NCI-H128 (cell line): ENCODE results near the gene SZT2.
"Not testable (repeated sequence)": the region's sequence is repeated elsewhere in the genome, so short reads cannot be mapped to it uniquely, and the experiment has no call there.

Source experiments
- DNase-seq: peaks from one replicate; lab custom pipeline; 2025; ENCODE audit not compliant: unreplicated experiment; lab: John Stamatoyannopoulos, UW

Gene SZT2

DNA sequence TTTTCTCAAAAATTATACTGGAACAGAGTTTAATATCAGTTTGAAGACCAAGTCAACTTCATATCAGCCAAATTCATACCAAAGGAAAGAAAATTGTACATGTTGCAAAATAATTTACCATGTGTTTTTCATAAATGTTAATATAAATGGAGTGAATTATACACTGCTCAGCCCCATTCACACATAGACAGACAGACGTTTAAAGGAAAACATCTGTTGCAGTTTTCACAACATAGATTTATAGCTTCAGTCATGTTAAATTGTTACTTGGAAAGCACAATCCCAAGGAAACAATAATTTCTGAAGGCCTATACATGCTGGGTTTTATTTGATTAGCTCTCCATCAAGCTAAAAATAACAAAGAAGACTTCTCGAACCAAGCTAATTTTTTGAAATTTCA, 91.8 kb downstream of the SZT2 start:
- DNase-seq: no peak

DNA sequence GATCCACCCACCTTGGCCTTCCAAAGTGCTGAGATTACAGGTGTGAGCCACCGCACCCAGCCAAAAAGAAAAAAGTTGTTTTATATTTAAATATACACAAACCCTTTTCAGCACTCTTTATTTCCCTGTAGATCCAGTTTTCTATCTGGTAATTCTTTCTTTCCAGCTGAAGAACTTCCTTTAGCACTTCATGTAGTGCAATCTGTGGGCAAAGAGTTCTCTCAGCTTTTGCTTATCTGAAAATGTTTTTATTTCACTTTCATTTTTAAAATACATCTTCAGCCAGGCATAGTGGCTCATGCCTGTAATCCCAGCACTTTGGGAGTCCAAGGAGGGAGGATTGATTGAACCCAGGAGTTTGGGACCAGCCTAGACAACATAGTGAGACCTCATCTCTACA, 92.5 kb downstream of the SZT2 start:
- DNase-seq: no peak

DNA sequence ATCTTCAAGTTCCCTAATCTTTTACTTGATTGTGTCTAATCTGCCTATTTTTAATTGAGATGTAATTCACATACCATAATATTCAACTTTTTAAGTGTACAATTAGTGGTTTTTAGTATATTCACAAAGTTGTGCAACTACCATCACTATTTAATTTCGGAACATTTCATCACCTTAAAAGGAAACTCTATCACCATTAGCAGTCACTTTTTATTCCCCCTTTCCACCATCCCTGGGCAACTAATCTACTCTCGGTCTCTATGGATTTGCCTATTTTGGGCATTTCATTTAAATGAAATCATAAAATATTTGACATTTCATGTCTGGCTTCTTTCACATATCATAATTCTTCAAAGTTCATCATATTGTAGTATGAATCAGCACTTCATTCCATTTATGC, 94.7 kb downstream of the SZT2 start:
- DNase-seq: no peak

DNA sequence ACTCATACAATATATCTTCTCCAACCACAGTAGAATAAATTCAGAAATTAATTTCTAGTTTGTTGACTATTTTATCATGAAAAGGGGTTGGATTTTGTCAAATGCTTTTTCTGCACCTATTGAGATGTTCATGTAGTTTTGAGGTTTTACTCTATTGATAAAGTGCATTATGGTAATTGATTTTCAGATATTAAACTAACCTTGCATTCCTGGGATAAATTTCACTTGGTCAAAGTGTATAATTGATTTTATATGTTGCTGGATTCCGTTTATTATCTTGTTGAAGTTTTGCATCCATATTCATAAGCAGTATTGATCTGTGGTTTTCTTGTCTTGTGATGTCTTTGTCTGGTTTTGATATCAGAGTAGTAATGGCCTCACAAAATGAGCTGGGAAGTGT, 98.5 kb downstream of the SZT2 start:
- no peak for DNase-seq

DNA sequence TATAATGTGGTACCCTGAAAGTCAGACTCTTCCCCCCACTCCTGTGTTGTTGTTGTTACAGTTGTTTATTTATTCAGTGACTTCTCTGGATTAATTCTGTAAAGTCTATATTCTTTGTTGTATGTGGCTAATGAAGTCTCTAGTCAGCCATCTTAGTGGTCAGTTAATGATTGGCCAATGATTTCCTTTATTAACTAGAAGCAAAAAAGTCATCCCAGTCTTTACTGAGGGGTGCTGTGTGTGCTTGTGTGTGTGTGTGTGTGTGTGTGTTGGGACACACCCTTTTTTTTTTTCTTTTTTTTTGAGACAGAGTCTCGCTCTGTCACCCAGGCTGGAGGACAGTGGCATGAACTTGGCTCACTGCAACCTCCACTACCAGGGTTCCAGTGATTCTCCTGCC, 101.4 kb downstream of the SZT2 start:
- DNase-seq: no peak

DNA sequence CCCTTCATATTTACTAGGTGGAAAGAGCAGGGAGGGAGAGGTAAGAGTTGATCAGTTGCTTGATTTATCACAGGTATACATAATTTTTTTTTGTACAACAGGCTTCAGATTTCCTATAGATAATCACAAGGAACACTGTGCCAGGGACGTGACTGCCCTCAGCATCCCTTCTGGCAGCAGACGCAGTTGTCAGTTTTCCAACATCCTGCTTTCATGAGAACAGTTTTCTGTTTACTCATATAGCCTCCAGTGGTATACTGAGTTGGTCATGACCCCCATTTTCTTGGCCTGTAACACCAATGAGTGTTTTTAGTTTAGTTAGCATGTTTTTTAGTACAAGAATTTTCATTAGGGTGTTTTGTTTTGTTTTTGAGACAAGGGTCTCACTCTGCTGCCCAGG, 103.1 kb downstream of the SZT2 start:
- DNase-seq: no peak

DNA sequence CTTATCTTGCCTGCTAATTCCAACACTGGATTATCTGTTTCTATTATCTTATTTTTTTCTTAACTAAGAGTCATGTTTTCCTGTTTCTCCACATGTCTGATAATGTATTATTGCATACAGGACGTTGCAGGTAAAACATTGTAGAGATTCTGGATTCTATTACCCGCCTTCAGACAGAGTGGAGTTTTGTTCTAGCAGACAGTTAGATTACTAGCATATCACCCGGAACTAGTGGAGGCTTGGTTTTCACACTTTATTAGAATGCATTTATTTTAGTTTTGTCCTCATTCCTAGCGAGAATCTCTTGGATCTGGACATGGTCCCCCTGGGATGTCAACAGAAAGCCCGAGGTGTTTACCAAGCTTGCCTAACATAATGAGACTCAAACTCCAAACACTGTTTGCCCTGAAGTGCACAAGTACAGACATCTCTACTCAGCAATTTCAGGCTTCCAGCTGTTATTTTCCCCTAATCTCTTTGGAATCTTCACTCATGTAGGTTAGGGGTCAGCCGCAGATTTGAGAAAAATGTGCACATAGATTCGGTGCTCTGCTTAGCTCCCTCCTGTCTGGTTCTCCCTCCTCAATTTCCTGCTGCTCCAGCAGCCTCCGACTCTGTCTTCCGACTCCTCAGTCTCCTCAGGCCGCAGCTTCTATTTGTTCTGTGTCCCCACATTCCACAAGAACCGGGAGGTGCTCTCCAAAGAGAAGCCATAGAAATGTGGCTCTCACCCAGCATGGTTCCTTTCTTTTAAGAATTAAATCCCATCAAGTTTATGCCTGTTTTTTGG, 104.2 kb downstream of the SZT2 start:
- no peak for DNase-seq

DNA sequence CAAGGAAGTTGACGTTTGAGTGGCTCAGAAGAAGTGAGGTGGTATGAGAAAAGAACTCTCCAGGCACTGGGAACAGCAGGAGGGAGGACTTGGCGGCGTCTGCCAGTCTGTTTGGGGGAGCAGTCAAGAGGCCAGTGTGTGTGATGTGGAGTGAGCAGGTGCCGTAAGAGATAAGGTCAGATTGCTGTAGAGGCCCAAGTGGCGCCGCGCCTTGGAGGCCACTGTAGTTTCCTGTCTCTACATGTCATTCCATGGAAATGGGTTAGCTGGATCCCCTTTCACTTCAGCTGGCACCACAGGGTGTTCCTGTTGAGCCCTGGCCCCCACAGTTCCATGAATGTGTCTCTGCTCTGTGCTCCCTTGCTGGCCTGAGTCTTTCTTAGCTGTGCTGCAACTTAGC, 105.5 kb downstream of the SZT2 start:
- DNase-seq: no peak

DNA sequence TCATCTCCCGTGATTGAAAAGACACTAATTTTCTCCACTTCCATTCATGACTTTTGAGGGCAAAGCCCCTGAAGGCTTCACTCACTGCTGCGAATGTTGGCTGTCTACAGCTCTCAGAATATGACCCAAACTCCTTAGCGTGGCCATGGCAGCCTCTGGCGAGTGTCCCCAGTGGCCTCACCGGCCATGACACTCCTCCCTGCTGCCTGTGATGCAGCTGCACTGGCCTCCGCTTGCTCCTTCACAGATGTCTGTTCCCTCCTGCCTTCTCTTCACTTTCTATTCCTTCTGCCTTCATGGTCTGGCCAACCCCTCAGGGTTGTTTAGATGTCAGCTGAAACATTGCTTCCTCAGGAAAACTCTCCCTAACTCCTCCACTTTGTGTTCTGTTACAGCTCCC, 110.2 kb downstream of the SZT2 start:
- no peak for DNase-seq

DNA sequence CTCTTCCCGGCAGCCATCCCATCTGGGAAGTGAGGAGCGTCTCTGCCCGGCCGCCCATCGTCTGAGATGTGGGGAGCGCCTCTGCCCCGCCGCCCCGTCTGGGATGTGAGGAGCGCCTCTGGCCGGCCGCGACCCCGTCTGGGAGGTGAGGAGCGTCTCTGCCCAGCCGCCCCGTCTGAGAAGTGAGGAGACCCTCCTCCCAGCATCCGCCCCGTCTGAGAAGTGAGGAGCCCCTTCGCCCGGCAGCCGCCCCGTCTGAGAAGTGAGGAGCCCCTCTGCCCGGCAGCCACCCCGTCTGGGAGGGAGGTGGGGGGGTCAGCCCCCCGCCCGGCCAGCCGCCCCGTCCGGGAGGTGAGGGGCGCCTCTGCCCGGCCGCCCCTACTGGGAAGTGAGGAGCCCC, 112.1 kb downstream of the SZT2 start:
- not testable (repeated sequence) for DNase-seq

DNA sequence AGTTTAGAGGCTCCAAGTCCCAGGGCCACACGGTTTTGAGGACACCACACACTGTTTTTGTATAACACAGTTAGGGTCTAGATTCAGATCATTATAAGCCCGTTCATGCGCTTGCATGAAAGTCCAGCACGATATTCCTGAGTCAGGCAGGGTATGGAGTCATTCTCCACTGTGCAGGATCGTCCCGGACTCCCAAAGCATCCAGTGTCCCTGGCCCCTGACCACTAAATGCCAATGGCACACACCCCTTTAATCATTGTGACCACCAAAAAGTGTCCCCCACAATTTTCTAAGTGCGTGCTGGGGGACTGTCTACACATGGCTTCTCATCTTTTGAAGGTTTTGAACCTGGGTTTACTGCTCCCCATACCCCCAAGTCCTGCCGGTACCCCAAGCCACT, 113.8 kb downstream of the SZT2 start:
- no peak for DNase-seq
